ENCODE data around the gene PIK3C3. TPM values are rescaled to one million over a fixed set of nuclear protein-coding genes. Genes with fewer than 3 reads are reported as not detected.

The PIK3C3 gene
- total and polyA plus RNA-seq, 2 of the 8 experiments (the other 6 are each of a cell fraction or from before 2014, with no cell fraction given), result 15.3 to 47.4 TPM

GRCh38 chr18:42025974-42026625, 71.1 kb downstream of the PIK3C3 start (continued):
- TF ChIP-seq KDM4A (IDR thresholded peaks at IDR 0.05; ENCODE audit: low read depth, low read length, severe bottlenecking), result no peak
